CD4-positive, alpha-beta T cell treated with Interferon gamma for 1 hour (primary cell): ENCODE results near the gene NLRP1.

Source experiments
- DNase-seq: peaks from one replicate; pipeline ENCODE4 v3.0.0-alpha.2; 2020

The NLRP1 gene

DNA sequence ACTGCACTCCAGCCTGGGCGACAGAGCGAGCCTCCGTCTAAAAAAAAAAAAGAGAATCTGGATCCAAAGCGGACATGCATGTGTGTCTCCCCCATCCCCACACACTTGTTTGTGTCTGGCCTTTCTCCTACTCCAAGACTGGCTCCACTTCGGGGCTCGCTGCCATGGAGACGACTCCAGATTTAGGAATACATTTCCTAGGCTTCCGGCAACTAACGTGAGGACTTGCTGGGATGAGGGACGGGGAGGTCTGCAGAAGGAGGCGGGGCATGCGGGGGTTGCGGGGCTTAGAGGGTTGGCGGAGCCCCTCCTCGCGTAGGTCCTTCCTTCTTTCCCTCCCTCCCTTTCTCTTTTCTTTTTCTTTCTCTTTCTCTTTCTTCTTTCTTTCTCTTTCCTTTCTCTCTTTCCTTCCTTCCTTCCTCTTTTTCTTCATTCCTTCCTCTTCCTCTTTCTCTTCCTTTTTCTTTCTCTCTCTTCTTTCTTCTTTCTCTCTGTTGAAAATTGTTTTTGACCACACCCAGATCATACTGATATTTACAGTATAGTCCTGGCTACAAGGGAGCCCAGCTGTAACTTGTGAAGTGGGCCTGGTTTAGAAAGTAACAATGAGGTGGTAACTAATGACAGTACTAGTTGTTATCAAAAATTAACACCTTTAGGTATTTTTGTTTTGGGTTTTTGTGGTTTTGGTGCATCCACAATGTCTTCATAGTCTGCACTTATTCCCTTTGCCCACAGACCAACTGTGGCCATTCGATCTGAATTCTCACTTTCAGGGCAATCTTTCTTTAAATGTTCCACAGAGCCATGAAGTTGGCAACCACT lies 72.7 kb downstream of the NLRP1 start:
- no peak for DNase-seq

DNA sequence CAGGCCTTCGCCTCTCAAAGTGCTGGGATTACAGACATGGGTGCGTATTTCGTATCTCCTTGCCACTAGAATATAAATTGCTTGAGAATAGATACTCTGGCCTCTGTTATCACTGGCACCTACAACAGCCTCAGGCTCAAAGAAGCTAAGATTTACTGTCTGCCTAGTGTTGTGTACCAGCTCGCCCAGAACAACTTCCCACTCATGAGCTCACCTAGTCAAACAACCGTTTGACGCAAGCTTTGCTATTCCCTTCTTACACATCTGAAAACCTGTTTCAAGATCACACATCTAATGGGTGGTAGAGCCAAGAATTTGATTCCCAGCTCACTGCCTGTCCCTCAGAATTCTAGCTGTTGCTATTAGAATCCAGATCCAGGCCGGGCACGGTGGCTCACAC lies 73.5 kb downstream of the NLRP1 start:
- no peak for DNase-seq

DNA sequence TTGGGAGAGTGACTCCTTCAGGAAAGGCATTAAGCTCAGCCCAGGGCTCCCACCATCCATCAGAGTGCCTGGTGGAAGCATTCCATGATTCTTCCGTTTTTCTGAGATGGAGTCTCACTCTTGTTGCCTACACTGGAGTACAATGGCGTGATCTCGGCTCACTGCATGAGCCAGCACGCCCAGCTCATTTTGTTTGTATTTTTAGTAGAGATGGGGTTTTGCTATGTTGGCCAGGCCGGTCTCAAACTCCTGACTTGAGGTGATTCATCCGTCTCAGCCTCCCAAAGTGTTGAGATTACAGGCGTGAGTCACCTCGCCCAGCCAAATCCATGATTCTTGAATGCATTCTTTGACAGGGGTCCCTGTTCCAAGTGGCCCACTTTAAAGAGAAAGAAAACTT lies 74.8 kb downstream of the NLRP1 start:
- DNase-seq, result no peak

DNA sequence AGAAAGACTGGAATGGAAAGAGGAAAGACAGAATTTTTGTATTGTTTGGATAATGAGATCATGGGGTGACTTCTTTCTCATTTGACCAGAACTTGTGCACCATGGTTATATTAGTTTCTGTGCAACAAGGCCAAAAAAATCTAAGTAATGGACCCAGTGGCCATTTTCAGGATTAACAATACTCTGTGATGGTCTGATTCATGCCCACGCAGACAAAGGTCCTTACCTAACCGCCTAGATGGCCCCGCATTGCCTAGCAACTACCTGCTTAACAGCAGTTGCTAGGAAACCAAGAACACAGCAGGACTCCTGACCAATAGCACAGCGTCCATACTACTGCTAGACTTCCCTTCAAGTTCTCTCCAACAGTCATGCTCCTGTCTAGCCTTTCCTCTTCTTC lies 75.5 kb downstream of the NLRP1 start:
- DNase-seq, result no peak

DNA sequence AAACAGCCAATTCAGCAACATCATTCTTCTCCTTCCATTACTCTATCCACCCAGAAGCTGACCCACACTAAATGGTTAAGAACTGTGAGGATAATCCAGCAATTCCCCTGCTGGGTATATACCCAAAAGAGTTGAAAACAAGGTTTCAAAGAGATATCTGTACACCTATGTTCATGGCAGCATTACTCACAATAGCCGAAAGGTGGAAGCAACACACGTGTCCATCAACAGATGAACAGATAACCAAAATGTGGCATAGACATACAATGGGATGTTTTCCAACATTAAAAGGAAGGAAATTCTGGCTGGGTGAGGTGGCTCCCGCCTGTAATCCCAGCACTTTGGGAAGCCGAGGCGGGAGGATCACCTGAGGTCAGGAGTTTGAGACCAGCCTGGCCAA lies 78.0 kb downstream of the NLRP1 start:
- no peak for DNase-seq

DNA sequence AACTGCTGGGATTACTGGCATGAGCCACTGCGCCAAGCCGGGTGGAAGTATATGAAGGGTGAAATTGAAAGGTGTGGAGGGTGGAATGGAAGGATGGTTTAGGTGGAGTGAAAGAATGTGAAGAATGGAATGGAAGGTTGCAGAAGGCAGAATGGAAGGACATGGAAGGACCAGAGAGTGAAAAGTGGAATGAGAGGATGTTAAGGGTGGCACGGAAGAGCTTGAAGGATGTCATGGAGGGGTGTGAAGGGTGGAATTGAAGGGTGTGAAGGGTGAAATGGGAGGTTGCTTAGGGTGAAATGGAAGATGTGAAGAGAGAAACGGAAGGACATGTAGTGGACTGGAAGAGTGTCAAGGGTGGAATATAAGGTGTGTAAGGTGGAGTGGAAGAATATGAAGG lies 81.8 kb downstream of the NLRP1 start:
- DNase-seq, result no peak

DNA sequence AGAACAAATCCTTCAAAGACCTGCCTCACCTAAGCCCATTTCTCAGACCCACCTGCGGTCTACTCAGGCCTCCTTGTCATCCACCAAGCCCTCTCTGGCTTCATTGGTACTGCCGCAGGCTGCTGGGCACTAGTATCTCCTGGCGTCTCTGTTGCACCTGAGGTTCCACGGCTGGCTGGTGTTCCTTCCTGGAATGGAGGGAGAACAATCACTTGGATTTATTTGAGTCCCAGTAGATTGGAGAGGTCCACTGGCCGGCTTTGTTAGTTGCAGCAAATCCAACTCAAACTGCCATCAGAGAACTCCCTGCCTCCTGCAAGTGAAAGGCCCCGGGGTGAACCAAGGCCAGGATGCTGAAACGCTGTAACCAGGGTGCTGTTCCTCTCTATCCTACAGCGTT lies 82.6 kb downstream of the NLRP1 start:
- DNase-seq, result no peak

DNA sequence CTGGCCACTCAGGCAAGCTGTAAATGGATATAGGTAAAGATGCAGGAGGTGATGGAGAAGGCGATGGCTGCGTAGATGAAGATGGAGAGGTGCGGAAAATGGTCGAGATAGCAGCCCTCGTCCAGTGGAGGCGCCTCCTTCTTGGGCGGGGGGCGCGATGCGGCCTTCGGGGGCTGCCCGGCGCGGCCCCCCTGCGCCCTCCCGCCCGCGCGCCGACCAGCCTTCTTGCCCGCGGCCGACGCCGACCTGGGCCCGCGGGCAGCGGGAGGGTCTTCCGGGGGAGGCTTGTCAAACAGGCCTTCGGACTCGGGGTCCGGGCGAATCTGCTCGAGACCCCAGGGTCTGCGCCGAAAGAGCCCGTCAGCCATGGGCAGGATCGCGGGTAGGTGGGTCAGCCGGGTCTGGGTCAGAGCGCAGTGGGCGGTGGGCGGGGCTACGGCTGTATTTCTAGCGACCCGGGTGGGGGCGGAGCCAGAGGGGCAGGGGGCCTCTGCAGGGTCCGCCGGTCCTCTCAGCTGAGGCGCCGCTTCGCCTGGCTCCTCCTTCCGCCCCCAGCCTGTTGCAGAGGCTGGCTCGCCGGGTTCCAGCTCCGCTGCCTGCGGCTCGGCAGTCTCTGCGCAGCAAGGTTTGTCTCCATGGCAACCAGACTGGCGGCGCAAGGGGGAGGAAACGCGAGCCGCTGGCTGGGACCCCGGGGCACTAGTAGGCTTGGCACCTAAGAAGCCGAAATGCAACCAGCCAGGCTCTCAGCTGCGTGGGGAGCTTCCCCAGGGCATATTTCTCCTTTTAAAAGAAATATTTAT lies 83.5 kb downstream of the NLRP1 start:
- DNase-seq, result peak; percentile 86

DNA sequence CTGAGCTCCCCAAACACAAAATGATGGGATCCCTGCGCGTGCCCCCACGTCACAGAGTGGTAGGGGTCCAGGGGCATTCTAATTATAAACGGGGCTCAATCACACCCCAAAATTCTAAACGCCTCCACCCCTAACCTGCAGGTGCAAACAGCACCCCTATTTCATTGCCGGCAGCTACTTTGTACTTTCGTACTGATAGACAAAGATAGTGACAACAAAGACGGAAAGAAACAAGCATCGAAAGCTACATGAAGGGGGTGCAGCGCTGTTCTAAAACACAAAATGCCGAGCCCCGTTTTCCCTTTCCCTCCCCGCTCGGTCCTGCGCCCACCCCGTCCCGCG lies 84.1 kb downstream of the NLRP1 start:
- no peak for DNase-seq

DNA sequence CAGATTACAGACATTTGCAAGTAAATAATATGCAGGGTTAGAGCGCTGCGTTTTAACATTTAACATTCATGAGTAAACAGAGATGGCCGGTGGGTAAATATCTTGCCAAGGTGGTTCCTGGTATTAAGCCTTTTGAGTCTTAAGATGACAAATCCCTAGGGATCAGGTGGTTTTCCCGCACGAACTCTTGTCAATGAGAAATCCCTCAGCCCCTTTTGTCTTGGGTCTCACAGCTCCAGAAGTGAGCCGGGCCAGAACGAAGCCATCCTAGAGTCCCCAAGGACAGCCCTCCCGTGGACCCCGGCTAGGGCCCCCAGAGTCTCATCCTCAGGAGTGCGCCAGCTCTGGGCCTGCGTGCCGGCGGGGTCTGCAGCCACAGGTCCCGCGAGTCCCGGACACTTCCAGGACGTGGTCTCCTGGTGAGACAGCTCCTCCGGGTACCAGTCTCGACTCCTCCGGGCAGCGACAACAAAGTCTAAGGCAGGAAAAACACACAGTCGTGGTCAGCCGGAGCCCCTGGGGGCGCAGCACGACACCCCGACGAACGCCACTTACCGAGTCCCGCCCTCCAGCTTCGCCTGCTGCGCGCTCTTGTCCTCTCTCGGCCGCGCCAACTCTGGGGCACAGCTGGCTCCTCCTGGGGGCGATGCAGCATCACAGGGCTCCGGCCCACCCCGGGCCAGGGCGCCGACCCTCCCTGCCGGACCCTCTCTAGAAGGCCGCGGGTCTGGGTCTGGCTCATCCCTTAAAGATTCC lies 84.7 kb downstream of the NLRP1 start:
- DNase-seq, result no peak

DNA sequence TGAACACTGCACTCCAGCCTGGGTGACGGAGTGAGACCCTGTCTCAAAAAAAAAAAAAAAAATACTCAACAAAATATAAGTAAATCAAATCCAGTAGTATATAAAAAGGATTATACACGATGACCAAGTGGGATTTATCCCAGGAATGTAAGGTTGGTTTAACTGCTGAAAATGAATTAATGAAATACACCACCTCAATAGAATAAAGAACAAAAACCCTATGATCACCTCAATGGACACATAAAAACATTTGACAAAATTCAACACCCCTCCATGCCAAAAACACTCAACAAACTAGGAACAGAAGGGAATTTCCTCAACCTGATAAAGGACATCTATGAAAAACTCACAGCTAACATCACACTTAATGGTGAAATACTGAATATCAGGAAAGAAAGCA lies 91.3 kb downstream of the NLRP1 start:
- no peak for DNase-seq

DNA sequence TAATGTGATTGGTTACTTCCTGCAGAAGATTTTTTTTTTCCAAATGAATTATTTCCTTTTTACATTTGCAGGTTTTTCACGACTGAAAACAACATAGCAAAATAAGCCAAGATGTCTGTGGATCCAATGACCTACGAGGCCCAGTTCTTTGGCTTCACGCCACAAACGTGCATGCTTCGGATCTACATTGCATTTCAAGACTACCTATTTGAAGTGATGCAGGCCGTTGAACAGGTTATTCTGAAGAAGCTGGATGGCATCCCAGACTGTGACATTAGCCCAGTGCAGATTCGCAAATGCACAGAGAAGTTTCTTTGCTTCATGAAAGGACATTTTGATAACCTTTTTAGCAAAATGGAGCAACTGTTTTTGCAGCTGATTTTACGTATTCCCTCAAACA lies 95.6 kb downstream of the NLRP1 start:
- DNase-seq, result no peak

DNA sequence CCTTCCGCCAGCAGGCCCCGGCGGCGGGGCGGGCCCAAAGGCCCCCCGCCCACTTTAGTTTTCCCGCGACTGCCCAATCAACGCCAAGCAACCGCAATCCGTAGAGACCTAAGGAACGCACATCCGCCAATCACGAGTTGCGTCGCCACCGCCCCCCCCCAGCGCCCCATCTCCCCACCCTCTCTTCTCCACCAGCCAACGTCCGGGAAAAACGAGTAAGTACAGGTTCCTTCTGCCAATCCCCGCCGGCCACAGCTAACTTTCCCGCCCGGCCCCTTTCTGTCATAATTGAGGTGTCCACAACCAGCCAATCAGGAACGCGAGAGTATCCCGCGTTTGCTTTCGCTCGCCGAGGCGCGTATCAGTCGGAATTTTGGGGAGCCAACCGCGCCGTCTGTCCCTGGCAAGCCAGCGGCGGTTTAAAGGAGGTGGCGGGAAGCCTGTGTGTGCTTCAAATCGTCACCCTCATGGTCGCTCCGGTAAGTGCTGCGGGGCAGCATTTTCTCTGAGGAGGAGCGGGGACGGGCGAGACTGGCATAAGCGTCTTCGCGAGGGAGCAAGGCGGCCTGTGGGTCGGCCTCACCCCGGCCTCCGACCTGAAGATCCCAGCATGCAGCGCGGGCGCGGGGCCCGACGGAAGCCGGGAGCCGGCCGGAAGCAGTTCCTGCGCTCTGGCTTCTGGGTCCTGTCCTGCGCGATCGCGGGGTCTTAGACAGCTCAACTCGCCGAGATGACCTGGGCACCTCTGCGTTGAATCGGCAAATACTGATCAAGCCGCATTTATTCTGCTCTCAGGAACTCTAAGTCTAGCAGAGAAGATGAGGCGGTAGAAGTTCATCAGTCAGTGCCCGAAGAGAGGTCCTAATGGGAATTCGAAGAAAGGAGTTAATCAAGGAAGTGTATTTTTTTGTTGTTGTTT lies 97.8 kb downstream of the NLRP1 start, which contains the start of gene MIS12:
TSS of gene MIS12 (plus strand) at position 361 of the 919 bp plus-strand sequence. CDS start 2,297 bp downstream, outside the sequence.
- DNase-seq, result peak; percentile 99

DNA sequence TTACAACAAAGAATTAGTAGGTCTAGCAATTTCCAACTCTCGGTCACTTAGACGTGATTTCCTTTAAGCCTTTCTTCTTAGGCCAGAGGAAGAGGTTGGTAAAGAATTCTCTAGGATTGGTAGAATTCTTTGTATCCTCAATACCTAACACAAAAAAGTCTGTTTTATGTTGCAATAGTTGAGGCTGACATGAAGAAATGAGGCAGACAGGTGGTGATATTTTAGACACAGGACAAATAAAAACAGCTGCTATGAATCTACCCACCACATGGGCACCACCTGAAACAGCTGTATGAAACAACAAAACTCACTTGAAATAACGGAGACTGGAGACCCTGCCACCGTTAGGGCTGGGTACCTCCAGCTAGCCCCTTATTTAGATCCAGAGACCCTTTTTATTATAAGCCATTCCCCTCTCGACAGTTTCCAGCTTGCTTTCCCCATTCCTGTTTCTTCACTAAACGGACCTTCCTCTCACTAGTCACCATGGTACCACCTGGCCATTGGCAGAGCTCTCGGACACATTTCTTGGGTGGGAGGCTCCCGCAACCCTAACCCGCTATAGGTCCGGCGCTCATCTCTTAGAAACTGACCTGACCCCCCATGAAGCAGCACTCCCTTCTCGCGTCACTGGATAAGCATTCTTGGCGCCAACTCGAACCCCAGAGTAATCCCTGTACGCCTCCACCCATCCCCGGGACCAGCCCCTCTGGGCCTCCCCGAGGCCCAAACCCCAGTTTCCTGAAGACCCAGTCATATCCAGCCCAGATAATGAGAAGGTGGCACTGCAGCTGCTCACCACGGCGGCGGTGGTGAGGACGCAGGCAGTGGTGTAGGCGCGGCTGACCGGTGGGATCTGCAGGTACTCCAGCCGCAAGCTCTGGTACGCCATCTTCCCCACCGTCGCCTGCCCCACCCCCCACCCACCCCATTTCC lies 98.8 kb downstream of the NLRP1 start, which contains the start of gene DERL2:
TSS of gene DERL2 (minus strand) at position 909 of the 936 bp plus-strand sequence. CDS start at position 892, 17 bp downstream.
- no peak for DNase-seq

DNA sequence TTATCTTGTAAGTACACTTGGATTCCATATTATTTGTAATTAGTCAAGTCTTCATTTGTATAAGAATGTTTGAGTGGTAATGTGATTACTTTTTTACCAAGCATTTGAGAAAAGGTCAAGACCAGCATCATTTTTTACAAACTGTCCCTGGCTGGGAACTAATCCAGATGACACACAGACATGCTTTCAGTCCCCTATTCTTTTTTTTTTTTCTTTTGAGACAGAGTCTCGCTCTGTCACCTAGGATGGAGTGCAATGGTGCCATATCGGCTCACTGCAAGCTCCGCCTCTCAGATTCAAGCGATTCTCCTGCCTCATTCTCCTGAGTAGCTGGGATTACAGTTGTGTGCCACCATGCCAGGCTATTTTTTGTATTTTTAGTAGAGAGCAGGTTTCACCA lies 102.9 kb downstream of the NLRP1 start:
- DNase-seq, result no peak

DNA sequence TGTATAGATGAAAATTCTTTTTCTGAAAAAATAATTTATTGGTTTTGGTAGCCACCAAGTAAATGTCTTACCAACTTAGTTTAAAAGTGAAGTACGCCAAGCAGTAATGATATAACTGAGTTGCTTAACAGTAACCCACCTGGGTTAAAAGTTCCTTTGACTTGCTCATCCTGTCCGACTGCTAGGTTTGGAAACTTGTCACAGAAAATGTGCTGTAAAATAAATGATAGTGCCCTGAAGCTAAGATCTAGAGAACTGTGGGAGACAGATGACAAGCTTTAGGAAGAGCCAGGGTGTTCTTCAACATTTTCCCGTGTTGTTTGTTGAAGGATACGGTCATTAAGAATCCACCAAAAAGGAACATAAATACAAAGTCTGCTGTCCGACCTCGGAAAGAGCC lies 103.3 kb downstream of the NLRP1 start:
- DNase-seq, result no peak

DNA sequence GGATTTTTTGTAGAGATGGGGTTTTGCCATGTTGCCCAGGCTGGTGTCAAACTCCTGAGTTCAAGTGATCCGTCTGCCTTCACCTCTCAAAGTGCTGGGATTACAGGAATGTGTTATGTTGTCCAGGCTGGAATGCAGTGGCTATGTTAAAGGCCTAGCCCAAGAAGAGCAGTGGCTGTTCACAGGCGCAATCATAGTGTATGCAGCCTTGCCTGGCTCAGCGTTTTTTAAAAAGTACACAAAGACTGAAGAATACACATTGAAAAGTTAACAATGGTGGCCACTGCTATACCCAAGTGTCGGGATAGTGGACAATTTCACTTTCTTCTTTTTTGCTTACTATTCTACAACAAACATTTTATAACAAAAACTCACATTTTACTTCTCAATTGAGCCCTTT lies 105.3 kb downstream of the NLRP1 start:
- no peak for DNase-seq

DNA sequence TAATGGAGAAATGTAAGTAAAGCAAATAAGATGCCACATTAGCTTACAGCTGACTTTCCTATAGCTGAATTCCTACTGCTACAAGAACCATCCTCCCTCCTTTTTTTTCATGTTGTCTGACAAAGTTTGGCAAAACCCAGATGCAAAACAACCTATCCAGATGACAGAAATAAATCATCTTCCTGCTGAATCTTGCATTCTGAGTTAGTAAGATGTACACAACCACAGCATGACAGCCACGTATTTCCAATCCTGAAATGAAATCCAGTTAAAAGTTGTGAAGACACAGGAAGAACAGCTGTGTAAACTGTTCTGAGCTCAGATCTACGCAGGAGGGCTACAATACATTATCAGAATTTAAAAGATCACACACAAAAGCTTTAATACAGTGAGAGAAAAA lies 110.4 kb downstream of the NLRP1 start:
- no peak for DNase-seq

DNA sequence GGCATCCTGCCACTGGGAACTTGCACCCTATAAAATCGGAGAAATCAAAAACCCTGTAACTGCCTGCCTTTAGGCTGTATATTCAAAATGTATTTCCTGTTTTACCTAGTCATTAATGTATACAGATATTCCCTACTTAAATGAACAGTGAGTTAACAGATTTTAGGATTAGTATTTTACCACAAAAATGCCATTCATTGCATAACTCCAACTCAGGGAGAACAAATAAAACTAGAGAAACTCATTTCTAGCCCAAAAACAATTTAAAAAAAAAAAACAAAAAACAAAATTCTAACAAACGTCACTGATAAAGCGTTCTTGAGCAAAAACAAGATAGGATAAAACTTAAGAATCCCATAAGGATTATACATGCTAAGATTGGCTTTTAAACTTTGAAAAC lies 111.8 kb downstream of the NLRP1 start:
- DNase-seq, result no peak

DNA sequence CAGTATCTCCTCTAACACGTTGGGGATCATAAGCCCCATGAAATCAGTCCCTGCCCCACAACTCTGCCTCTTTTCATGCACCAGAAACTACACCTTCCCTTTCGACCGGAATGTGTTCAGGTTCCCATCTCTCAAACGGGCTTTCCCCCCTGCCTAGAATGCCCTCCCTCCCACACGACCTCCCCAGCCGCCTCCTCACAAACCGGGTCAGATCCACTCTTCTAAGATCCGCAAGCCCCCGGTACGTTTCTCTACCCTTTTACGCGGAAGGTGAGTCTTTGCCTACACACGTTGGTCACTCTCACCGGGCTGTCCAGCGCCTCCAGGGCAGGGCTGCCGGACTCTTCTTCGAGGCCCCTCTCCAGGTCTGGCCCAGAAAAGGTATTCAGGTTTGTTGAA lies 116.2 kb downstream of the NLRP1 start:
- DNase-seq, result no peak

DNA sequence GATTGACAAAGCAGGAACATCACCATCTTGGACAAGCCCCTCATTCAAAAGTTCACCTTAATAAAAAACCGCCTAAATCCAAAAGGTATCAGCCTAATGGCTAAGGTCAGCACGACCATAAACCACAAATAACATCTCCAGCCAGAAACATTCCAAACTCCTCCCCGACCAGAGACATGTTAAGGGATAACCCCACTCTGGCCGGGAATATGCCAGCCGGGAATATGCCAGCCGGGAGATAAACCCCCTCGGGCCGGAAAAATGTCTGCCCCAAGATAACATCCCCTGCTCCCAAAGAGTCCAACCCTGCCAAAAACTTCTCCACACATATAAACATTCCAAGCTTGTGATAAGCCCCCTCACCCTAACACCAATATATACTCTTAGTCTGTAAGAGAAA lies 116.9 kb downstream of the NLRP1 start:
- no peak for DNase-seq
